ENCODE results near the gene CLN3. TPM values are rescaled to one million over a fixed set of nuclear protein-coding genes. Genes with fewer than 3 reads are reported as not detected.

CLN3 gene
- total and polyA plus RNA-seq, 2 of the 13 experiments (the other 11 are each of a cell fraction or from before 2014, with no cell fraction given), result 23.4 to 46.8 TPM

DNA sequence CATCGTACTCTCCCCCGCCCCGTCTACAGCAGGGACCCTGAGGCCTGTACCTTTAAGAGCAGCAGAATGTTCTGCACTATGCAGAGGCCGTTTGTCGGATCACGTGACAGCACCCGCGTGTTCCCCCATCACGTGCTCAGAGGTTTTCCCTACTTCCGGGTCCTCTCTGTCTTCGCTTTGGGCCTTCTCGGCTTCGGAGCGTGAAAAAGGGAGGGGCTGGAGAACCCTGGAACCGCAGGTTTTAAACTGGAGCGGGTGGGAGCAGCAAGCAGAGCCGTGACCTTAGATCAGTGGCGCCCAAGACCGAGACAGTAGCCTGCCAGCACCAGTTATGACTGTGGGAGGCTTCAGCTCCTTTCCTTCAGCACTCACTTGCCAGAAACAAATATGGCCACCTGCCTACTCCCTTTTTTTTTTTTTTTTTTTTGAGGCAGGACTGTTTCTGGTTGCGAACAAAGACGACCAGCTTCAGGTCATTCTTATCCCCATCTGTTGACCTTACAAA lies at the start of gene CLN3 (continued):
- TF ChIP-seq, protein P1, sequence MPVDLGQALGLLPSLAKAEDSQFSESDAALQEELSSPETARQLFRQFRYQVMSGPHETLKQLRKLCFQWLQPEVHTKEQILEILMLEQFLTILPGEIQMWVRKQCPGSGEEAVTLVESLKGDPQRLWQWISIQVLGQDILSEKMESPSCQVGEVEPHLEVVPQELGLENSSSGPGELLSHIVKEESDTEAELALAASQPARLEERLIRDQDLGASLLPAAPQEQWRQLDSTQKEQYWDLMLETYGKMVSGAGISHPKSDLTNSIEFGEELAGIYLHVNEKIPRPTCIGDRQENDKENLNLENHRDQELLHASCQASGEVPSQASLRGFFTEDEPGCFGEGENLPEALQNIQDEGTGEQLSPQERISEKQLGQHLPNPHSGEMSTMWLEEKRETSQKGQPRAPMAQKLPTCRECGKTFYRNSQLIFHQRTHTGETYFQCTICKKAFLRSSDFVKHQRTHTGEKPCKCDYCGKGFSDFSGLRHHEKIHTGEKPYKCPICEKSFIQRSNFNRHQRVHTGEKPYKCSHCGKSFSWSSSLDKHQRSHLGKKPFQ (CRISPR knock-in tag; IDR thresholded peaks at IDR 0.05; ENCODE audit: insufficient replicate concordance), result peak; percentile 62
- TF ChIP-seq NCOA2 (CRISPR knock-in tag; IDR thresholded peaks at IDR 0.05) (peak; percentile 39; the same call in 1 of the 2 replicates), SP5 (CRISPR knock-in tag; IDR thresholded peaks at IDR 0.05; ENCODE audit: borderline replicate concordance, low read depth) (no peak), NR2F2 (IDR thresholded peaks at IDR 0.05; ENCODE audit: borderline replicate concordance, low read depth) (peak; percentile 23; the same call in 1 of the 2 replicates), TCF7 (IDR thresholded peaks at IDR 0.05; ENCODE audit: low read depth) (no peak), TOPORS (CRISPR knock-in tag; IDR thresholded peaks at IDR 0.05) (0 out of 2 replicates have a peak, but pooled peaks have one; percentile 17), KDM1A (CRISPR knock-in tag; IDR thresholded peaks at IDR 0.05) (no peak), ZNF34 (CRISPR knock-in tag; IDR thresholded peaks at IDR 0.05; ENCODE audit: borderline replicate concordance) (no peak), ZNF44 (CRISPR knock-in tag; IDR thresholded peaks at IDR 0.05) (peak; percentile 92), MYNN (CRISPR knock-in tag; IDR thresholded peaks at IDR 0.05; ENCODE audit: low read depth) (peak; percentile 57; the same call in 1 of the 2 replicates), ZNF546 (CRISPR knock-in tag; conservative IDR thresholded peaks at IDR 0.05) (no peak), FOXM1 (CRISPR knock-in tag; IDR thresholded peaks at IDR 0.05) (no peak), ZNF30 (CRISPR knock-in tag; IDR thresholded peaks at IDR 0.05) (no peak), PHF21A (CRISPR knock-in tag; IDR thresholded peaks at IDR 0.05) (peak; percentile 71; the same call in 1 of the 2 replicates), MIER3 (CRISPR knock-in tag; IDR thresholded peaks at IDR 0.05; ENCODE audit: borderline replicate concordance) (peak; percentile 40; the same call in 1 of the 2 replicates), GATAD2A (CRISPR knock-in tag; IDR thresholded peaks at IDR 0.05) (peak; percentile 55; the same call in 1 of the 2 replicates), ELF3 (CRISPR knock-in tag; IDR thresholded peaks at IDR 0.05) (peak; percentile 93), PRMT3 (CRISPR knock-in tag; IDR thresholded peaks at IDR 0.05; ENCODE audit: borderline replicate concordance, low read depth) (no peak), JARID2 (CRISPR knock-in tag; IDR thresholded peaks at IDR 0.05; ENCODE audit: insufficient replicate concordance) (peak; percentile 5), TRIM24 (CRISPR knock-in tag; IDR thresholded peaks at IDR 0.05) (no peak), DNMT1 (CRISPR knock-in tag; IDR thresholded peaks at IDR 0.05) (no peak)
- TF ChIP-seq, protein P2, sequence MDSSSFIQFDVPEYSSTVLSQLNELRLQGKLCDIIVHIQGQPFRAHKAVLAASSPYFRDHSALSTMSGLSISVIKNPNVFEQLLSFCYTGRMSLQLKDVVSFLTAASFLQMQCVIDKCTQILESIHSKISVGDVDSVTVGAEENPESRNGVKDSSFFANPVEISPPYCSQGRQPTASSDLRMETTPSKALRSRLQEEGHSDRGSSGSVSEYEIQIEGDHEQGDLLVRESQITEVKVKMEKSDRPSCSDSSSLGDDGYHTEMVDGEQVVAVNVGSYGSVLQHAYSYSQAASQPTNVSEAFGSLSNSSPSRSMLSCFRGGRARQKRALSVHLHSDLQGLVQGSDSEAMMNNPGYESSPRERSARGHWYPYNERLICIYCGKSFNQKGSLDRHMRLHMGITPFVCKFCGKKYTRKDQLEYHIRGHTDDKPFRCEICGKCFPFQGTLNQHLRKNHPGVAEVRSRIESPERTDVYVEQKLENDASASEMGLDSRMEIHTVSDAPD (CRISPR knock-in tag; IDR thresholded peaks at IDR 0.05), result 0 out of 2 replicates have a peak, but pooled peaks have one; percentile 25
- TF ChIP-seq, protein P3, sequence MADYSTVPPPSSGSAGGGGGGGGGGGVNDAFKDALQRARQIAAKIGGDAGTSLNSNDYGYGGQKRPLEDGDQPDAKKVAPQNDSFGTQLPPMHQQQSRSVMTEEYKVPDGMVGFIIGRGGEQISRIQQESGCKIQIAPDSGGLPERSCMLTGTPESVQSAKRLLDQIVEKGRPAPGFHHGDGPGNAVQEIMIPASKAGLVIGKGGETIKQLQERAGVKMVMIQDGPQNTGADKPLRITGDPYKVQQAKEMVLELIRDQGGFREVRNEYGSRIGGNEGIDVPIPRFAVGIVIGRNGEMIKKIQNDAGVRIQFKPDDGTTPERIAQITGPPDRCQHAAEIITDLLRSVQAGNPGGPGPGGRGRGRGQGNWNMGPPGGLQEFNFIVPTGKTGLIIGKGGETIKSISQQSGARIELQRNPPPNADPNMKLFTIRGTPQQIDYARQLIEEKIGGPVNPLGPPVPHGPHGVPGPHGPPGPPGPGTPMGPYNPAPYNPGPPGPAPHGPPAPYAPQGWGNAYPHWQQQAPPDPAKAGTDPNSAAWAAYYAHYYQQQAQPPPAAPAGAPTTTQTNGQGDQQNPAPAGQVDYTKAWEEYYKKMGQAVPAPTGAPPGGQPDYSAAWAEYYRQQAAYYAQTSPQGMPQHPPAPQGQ (CRISPR knock-in tag; IDR thresholded peaks at IDR 0.05; ENCODE audit: borderline replicate concordance), result no peak

Data from HepG2 (cell line).